HL-60 (cell line): ENCODE measurements around the gene ADM2.

Source experiments
- DNase-seq, 2 experiments: peaks; one replicate each; pipeline ENCODE4 v3.0.0-alpha.2; 2010 to 2020; ENCODE audit warnings: low read depth in 1 of 2, low spot score in 1 of 2
- H3K27ac ChIP-seq: fragments of 250-450 bp; sonication (Bioruptor Pico); replicated peaks from 2 replicates; pipeline ENCODE4 v1.5.1; 2020; ENCODE audit warnings: mild to moderate bottlenecking, moderate library complexity
- H3K27me3 ChIP-seq: fragments of 250-450 bp; sonication (Bioruptor Pico); 2 replicates; pipeline ENCODE4 v1.5.1; 2021; ENCODE audit warnings: mild to moderate bottlenecking, moderate library complexity; ENCODE audit not compliant: insufficient read depth, poor library complexity, severe bottlenecking
- H3K4me3 ChIP-seq: replicated peaks from 2 replicates; pipeline ENCODE4 v1.5.1; 2011; ENCODE audit warnings: mild to moderate bottlenecking, control low read depth, low read length; ENCODE audit not compliant: insufficient read depth
- GABPA ChIP-seq: IDR thresholded peaks from 2 replicates; pipeline ENCODE4 v1.6.1; 2012; ENCODE audit warnings: low read depth
- POLR2AphosphoS5 ChIP-seq: IDR thresholded peaks from 2 replicates; pipeline ENCODE4 v1.6.1; 2012; ENCODE audit warnings: low read depth
- REST ChIP-seq: IDR thresholded peaks from 2 replicates; pipeline ENCODE4 v1.6.1; 2012; ENCODE audit warnings: low read depth; ENCODE audit not compliant: insufficient replicate concordance
- SPI1 ChIP-seq: IDR thresholded peaks from 2 replicates; pipeline ENCODE4 v1.6.1; 2012; ENCODE audit warnings: low read depth, mild to moderate bottlenecking, borderline replicate concordance
- TF ChIP-seq, protein P1 (sequence below): IDR thresholded peaks from one replicate; pipeline ENCODE4 v1.5.1; 2011; ENCODE audit warnings: low read length, control low read depth, inconsistent platforms; ENCODE audit not compliant: insufficient read depth

The ADM2 gene

DNA sequence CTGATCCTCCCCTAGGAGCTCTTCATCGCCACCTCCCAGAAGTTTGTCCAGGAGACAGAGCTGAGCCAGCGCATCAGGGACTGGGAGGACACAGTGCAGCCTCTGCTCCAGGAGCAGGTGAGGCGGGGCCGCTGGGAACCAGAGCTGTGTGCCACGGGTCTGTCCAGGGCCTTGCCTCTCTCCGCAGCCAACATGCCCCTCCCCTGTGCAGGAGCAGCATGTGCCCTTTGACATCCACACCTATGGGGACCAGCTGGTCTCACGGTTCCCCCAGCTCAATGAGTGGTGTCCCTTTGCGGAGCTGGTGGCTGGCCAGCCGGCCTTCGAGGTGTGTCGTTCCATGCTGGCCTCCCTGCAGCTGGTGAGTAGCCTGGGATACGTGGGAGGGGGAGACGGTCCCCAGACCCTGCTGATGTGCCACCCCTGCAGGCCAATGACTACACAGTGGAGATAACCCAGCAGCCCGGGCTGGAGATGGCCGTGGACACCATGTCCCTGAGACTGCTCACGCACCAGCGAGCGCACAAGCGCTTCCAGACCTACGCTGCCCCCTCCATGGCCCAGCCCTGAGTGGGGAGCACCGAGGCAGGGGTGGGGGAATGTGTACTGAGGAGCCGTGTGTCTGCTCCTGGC lies 41.6 kb downstream of the ADM2 start:
- Histone ChIP-seq H3K27ac (no peak overlapping the region), H3K27me3 (no peaks in the 10 kb centered on the region), H3K4me3 (no peak overlapping the region)
- no peak for DNase-seq
- TF ChIP-seq, protein P1, sequence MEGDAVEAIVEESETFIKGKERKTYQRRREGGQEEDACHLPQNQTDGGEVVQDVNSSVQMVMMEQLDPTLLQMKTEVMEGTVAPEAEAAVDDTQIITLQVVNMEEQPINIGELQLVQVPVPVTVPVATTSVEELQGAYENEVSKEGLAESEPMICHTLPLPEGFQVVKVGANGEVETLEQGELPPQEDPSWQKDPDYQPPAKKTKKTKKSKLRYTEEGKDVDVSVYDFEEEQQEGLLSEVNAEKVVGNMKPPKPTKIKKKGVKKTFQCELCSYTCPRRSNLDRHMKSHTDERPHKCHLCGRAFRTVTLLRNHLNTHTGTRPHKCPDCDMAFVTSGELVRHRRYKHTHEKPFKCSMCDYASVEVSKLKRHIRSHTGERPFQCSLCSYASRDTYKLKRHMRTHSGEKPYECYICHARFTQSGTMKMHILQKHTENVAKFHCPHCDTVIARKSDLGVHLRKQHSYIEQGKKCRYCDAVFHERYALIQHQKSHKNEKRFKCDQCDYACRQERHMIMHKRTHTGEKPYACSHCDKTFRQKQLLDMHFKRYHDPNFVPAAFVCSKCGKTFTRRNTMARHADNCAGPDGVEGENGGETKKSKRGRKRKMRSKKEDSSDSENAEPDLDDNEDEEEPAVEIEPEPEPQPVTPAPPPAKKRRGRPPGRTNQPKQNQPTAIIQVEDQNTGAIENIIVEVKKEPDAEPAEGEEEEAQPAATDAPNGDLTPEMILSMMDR: no peak
- TF ChIP-seq REST: no peak
- TF ChIP-seq GABPA: no peak
- TF ChIP-seq SPI1: no peak
- peak; percentile 13; the same call in 1 of the 2 replicates for TF ChIP-seq POLR2AphosphoS5

GRCh38 chr22:50523458-50523805 lies 42.1 kb downstream of the ADM2 start:
- Histone ChIP-seq H3K4me3 (no peak overlapping the region), H3K27ac (no peak overlapping the region), H3K27me3 (no peaks in the 10 kb centered on the region)
- no peak for TF ChIP-seq REST
- no peak for TF ChIP-seq SPI1
- TF ChIP-seq GABPA: no peak
- no peak for TF ChIP-seq POLR2AphosphoS5
- TF ChIP-seq, protein P1: no peak
- DNase-seq: no peak

GRCh38 chr22:50523806-50524675 lies 42.7 kb downstream of the ADM2 start:
- TF ChIP-seq REST: no peak
- no peak for TF ChIP-seq SPI1
- TF ChIP-seq, protein P1: no peak
- 0 out of 2 replicates have a peak, but pooled peaks have one; percentile 57 for TF ChIP-seq POLR2AphosphoS5
- Histone ChIP-seq H3K4me3 (peak overlapping the region; percentile 70), H3K27ac (peak overlapping the region; percentile 91), H3K27me3 (no peaks in the 10 kb centered on the region)
- no peak for DNase-seq
